Thyroid gland (tissue), 4 donors: ENCODE measurements around the gene STAT6. TPM values are rescaled to one million over a fixed set of nuclear protein-coding genes. Genes with fewer than 3 reads are reported as not detected.

Source experiments
- DNase-seq, 2 donors: peaks; one replicate each; pipeline ENCODE4 v3.0.0-alpha.2; 2019
- H3K27ac ChIP-seq, 3 donors: fragments of 200-600 bp; sonication (generic); 1 replicate in 2 of 3; 2 replicates in 1 of 3; pipeline ENCODE4 v1.5.1; 2016 to 2019; ENCODE audit warnings: mild to moderate bottlenecking in 1 of 3, moderate library complexity in 1 of 3
- H3K27me3 ChIP-seq: fragments of 200-600 bp; sonication (generic); one replicate; pipeline ENCODE4 v1.5.1; 2019
- H3K36me3 ChIP-seq, 2 donors: fragments of 200-600 bp; sonication (generic); one replicate each; pipeline ENCODE4 v1.5.1; 2016 to 2019
- H3K4me1 ChIP-seq, 2 donors: fragments of 200-600 bp; sonication (generic); one replicate each; pipeline ENCODE4 v1.5.1; 2017 to 2019
- H3K4me3 ChIP-seq, 3 donors: fragments of 200-600 bp; sonication (generic); replicated peaks in 1 of 3; 1 replicate in 2 of 3; 2 replicates in 1 of 3; pipeline ENCODE4 v1.5.1; 2016; ENCODE audit warnings: mild to moderate bottlenecking in 1 of 3
- H3K9me3 ChIP-seq: fragments of 200-600 bp; sonication (generic); one replicate; pipeline ENCODE4 v1.5.1; 2017
- POLR2A ChIP-seq, 2 donors: fragments of 450-650 bp; IDR thresholded peaks; one replicate each; pipeline ENCODE4 v1.6.1; 2017; ENCODE audit warnings: antibody characterized with exemption in 2 of 2, mild to moderate bottlenecking in 2 of 2, moderate library complexity in 1 of 2
- whole genome bisulfite sequencing, 2 donors: methylation state at CpG; one replicate each; pipeline ENCODE4 v1.1.5; 2017; 5-methylcytosine and 5-hydroxymethylcytosine counted together
- intact Hi-C: fragments of 100-400 bp; cut with DNase I; formaldehyde crosslinking; loops from one replicate; pipeline ENCODE4 v1.15.1; 2023
- total RNA-seq, 4 donors: library from RNA; depleted of rRNA; stranded (reverse); fragments of >200 nt; gene quantifications; one replicate each; pipeline ENCODE4 v1.2.3, GENCODE V29; 2016
- TF ChIP-seq, protein P1 (sequence below), 6 experiments: fragments of 200-600 bp in 3 of 6; fragments of 450-650 bp in 3 of 6; sonication (generic) in 3 of 6; IDR thresholded peaks; one replicate each; pipeline ENCODE4 v1.5.1; 2016 to 2019; ENCODE audit warnings: antibody characterized with exemption in 6 of 6, mild to moderate bottlenecking in 2 of 6, inconsistent platforms in 1 of 6, moderate library complexity in 1 of 6

STAT6 gene
- total RNA-seq, 4 donors from 2014 or later, result 79.0 to 144 (median 89.8) TPM

GRCh38 chr12:57095440-57095839 lies 15.7 kb downstream of the STAT6 start:
- Histone ChIP-seq H3K4me3 (no peak overlapping the region), H3K4me1 (peaks cover 13 to 38% of the 10 kb centered on the region in 2 donors), H3K27ac (no peak overlapping the region), H3K9me3 (no peaks in the 10 kb centered on the region), H3K27me3 (no peaks in the 10 kb centered on the region), H3K36me3 (peaks cover 45 to 54% of the 10 kb centered on the region in 2 donors)
- no peak for DNase-seq
- TF ChIP-seq, protein P1, sequence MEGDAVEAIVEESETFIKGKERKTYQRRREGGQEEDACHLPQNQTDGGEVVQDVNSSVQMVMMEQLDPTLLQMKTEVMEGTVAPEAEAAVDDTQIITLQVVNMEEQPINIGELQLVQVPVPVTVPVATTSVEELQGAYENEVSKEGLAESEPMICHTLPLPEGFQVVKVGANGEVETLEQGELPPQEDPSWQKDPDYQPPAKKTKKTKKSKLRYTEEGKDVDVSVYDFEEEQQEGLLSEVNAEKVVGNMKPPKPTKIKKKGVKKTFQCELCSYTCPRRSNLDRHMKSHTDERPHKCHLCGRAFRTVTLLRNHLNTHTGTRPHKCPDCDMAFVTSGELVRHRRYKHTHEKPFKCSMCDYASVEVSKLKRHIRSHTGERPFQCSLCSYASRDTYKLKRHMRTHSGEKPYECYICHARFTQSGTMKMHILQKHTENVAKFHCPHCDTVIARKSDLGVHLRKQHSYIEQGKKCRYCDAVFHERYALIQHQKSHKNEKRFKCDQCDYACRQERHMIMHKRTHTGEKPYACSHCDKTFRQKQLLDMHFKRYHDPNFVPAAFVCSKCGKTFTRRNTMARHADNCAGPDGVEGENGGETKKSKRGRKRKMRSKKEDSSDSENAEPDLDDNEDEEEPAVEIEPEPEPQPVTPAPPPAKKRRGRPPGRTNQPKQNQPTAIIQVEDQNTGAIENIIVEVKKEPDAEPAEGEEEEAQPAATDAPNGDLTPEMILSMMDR (IDR thresholded peaks at IDR 0.05), result no peak
- no peak for TF ChIP-seq POLR2A (IDR thresholded peaks at IDR 0.05)
- intact Hi-C loops, result no loop called here
- 86 to 89% methylated on average over 2 to 3 of the region's 3 CpGs for WGBS, 2 donors

DNA sequence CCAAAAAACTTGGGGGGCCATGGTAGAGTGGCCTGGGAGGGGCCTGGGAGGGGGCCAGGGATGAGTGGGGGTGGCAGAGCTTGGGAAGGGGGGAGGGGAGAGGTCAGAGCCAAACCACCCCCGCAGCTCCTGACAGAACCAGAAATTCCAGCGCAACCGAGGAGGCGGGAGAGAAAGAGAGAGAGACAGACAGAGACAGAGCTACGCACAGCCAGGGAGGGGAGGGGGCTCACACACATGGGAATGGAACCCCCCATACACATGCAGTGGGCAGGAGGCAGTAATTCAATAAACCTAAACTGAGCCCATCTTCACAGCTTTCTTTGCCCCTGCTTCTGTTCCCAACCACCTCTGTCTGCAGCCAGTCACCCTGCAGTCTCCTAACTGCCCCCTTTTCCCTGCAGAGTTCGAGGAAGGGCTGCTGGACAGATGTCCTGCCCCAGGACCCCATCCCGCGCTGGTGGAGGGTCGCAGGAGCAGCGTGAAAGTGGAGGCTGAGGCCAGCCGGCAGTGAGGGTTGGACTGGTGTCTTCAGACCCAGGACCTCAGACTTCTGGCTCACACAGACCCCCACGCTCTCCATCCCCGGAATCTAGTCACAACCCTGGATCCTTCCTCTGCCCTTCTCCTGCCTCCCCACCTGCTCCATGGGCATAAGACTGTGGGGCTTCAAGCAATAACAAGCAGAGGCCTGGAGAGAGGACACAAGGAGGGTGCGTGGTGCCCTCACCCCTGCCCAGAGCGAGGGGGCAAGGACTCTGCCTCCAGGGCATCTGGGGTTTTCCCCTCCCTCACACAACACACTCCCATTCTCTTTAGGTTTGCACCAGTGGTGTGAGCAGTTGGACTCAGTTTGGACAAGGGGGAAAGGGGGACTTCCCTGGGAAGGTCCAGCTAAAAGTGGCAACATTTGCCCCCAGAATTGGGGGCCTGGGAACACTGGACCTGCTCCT lies 16.7 kb downstream of the STAT6 start:
- intact Hi-C loops, result no loop called here
- 65 to 70% methylated on average over 15 of the region's 15 CpGs for WGBS, 2 donors
- peak in 1 of 2 donors; percentile 23 for DNase-seq
- H3K36me3 ChIP-seq, result peaks cover 42 to 50% of the 10 kb centered on the region in 2 donors
- H3K4me3 ChIP-seq, result no peak overlapping the region
- H3K27me3 ChIP-seq, result no peaks in the 10 kb centered on the region
- H3K4me1 ChIP-seq, result peaks cover 18 to 42% of the 10 kb centered on the region in 2 donors
- peak overlapping the region in 2 of 3 donors; percentile 56 to 63 for H3K27ac ChIP-seq
- H3K9me3 ChIP-seq, result no peaks in the 10 kb centered on the region
- no peak for TF ChIP-seq POLR2A (IDR thresholded peaks at IDR 0.05)
- TF ChIP-seq, protein P1 (IDR thresholded peaks at IDR 0.05), result no peak

DNA sequence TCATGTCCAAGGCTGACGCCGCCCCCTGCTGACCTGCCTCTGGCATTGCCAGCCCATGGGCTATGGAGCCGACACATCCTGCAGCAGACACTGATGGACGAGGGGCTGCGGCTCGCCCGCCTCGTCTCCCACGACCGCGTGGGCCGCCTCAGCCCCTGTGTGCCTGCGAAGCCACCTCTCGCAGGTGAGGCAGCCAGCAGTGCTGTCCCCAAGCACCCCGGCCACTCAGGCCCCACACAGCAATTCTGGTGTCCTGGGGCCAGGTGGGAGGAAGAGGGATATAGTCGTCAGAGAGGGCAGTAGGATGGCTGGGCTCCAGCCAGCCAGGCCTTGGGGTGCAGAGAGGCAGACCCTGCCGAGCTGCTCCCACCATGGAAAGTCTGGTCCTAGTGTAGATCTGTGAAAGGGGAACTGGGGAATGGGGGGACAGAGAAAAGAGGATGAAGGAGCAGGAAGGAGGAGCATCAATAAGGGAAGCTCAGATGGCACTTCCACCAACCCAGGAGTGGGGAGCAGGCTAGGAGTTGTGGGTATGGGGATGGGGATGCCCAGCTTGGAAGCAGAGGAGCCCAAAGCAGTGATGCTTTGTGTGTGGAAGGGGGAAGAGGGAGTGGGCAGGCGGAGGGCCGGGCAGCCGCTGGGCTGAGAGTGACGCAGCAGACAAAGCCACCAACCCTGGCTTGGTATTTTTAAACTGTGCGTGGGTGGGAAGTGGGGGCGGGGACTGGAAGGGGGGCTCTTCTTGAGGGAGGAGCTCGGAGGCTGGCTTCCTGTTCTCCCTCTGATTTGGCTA lies 17.6 kb downstream of the STAT6 start:
- intact Hi-C loops, result no loop called here
- Histone ChIP-seq H3K4me1 (peaks cover 18 to 42% of the 10 kb centered on the region in 2 donors), H3K27ac (peak overlapping the region in 2 of 3 donors; percentile 56 to 63), H3K36me3 (peaks cover 38 to 45% of the 10 kb centered on the region in 2 donors), H3K4me3 (no peak overlapping the region), H3K27me3 (no peaks in the 10 kb centered on the region), H3K9me3 (no peaks in the 10 kb centered on the region)
- WGBS, 2 donors, result 40 to 62% methylated on average over 9 to 23 of the region's 24 CpGs
- DNase-seq, result peak; percentile 55 to 63
- no peak for TF ChIP-seq POLR2A (IDR thresholded peaks at IDR 0.05)
- TF ChIP-seq, protein P1 (IDR thresholded peaks at IDR 0.05), result peak in 4 of 6 experiments; percentile 23 to 56 (median 44)

DNA sequence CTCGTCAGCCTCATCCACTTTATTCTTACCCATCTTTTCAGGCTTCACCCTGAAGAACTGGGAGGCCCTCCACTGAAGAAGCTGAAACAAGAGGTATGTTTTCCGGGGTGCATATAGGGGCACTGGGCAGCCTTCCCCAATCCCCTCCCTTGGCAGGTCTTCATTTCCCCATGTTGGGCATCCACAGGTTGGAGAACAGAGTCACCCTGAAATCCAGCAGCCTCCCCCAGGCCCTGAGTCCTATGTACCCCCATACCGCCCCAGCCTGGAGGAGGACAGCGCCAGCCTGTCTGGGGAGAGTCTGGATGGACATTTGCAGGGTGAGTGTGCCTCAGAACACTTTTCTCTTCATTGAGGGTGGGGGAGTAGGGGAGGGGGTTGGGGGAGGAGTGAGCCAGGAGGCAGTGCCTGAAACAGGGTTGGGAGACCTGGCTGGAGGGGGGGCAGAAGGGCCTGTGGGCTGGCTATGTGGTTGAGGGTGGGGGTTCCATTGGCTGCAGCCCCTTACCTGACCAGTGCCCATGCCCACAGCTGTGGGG lies 18.2 kb downstream of the STAT6 start:
- H3K27ac ChIP-seq, result peak overlapping the region in 2 of 3 donors; percentile 37 to 57
- TF ChIP-seq, protein P1 (IDR thresholded peaks at IDR 0.05), result no peak
- no peak for TF ChIP-seq POLR2A (IDR thresholded peaks at IDR 0.05)
- peaks cover 21 to 42% of the 10 kb centered on the region in 2 donors for H3K4me1 ChIP-seq
- no peaks in the 10 kb centered on the region for H3K27me3 ChIP-seq
- no peaks in the 10 kb centered on the region for H3K9me3 ChIP-seq
- intact Hi-C loops, result no loop called here
- H3K36me3 ChIP-seq, result peaks cover 34 to 42% of the 10 kb centered on the region in 2 donors
- 67 to 79% methylated on average over 4 of the region's 4 CpGs for WGBS, 2 donors
- no peak for DNase-seq
- no peak overlapping the region for H3K4me3 ChIP-seq
